Measurements from ENCODE around the gene DCST1. TPM values are rescaled to one million over a fixed set of nuclear protein-coding genes. Genes with fewer than 3 reads are reported as not detected.

Gene DCST1
- total and polyA plus RNA-seq, 2 of the 4 experiments (the other 2 are of a cell fraction) = not detected

- TF ChIP-seq MAZ (IDR thresholded peaks at IDR 0.05; ENCODE audit: borderline replicate concordance, low read depth, low read length) (no peak), FOS (IDR thresholded peaks at IDR 0.05; ENCODE audit: low read depth, low read length) (no peak), MAFK (IDR thresholded peaks at IDR 0.05; ENCODE audit: low read depth, low read length) (no peak)
Measured at GRCh38 chr1:155044812-155045657, 11.4 kb downstream of the DCST1 start (continued).

GRCh38 chr1:155048449-155049334 is 15.1 kb downstream of the DCST1 start:
- no TSS peak for BruUV-seq (replicated peaks)
- no peak overlapping the region for H3K9ac ChIP-seq (ENCODE audit: low read depth, low read length)
- H3K79me1 ChIP-seq (ENCODE audit: low read depth in 1 of 2, low read length in 2 of 2) = peaks cover 0 to 15% of the 10 kb centered on the region in 2 experiments; a peak in 2 of 4 replicates
- POLR2A ChIA-PET (ENCODE audit: unreplicated experiment) = no interaction called here
- H3K18ac ChIP-seq (ENCODE audit: low read depth, low read length) = no peak overlapping the region
- H4K5ac ChIP-seq (ENCODE audit: low read depth, low read length) = no peak overlapping the region
- TF ChIP-seq CTCF (conservative IDR thresholded peaks at IDR 0.05; ENCODE audit: low read depth, low read length) = no peak
- no peak for TF ChIP-seq RCOR1 (IDR thresholded peaks at IDR 0.05; ENCODE audit: insufficient replicate concordance, low read length)
- no peak overlapping the region for H3K4ac ChIP-seq (ENCODE audit: low read depth, low read length)
- H2BK5ac ChIP-seq (ENCODE audit: low read depth, low read length, poor library complexity, severe bottlenecking) = no peak overlapping the region
- CTCF ChIA-PET = interaction anchor here (0.9 to 2.3 kb wide), 2 partner anchors 13 to 36 kb away, joined by 4 to 6 read pairs; no protein-coding TSS in a partner anchor
- no peak overlapping the region; the same call in 1 of the 2 replicates for H2AK5ac ChIP-seq (ENCODE audit: low read depth, low read length)
- H3K4me1 ChIP-seq (ENCODE audit: control insufficient read depth, insufficient read depth, low read length) = peaks cover 13% of the 10 kb centered on the region
- H3K23ac ChIP-seq (ENCODE audit: low read depth, low read length) = no peak overlapping the region
- H3K4me2 ChIP-seq (ENCODE audit: low read depth, low read length) = no peak overlapping the region
- in situ Hi-C loops (cut with MboI; ENCODE audit: low sequenced_read_pairs) (no loop called here), intact Hi-C loops (cut with micrococcal nuclease) (no loop called here), dilution Hi-C loops (cut with HindIII; ENCODE audit: low sequenced_read_pairs, unreplicated experiment) (no loop called here)
- H3K56ac ChIP-seq (ENCODE audit: extremely low read depth, insufficient read depth, low read length) = no peak overlapping the region
- H2AK9ac ChIP-seq (replicated peaks; ENCODE audit: low read depth, low read length, poor library complexity) = no peak overlapping the region
- no peak overlapping the region for H2BK120ac ChIP-seq (ENCODE audit: low read depth, low read length)
- no peak overlapping the region for H2AFZ ChIP-seq (replicated peaks; ENCODE audit: low read length, poor library complexity)
- no peaks in the 10 kb centered on the region for H3K36me3 ChIP-seq (ENCODE audit: control insufficient read depth, insufficient read depth, low read length)
- peaks cover 9% of the 10 kb centered on the region; the same call in 1 of the 2 replicates for H3K9me1 ChIP-seq (ENCODE audit: insufficient read depth, low read length)
- no peaks in the 10 kb centered on the region for H3K27me3 ChIP-seq (ENCODE audit: control insufficient read depth, insufficient read depth, low read length)
- H4K91ac ChIP-seq (ENCODE audit: insufficient read depth, low read depth, low read length) = no peak overlapping the region
- WGBS, 2 experiments (ENCODE audit: extremely low coverage in 2 of 2, insufficient read length in 1 of 2) = 100% methylated on average over 1 of the region's 8 CpGs; no CpG with 5 or more reads in 1 of the 2 experiments
- no peaks in the 10 kb centered on the region for H3K9me3 ChIP-seq (ENCODE audit: control insufficient read depth, insufficient read depth, low read length)
- H3K27ac ChIP-seq (ENCODE audit: insufficient read depth, low read length) = no peak overlapping the region
- H2BK20ac ChIP-seq (ENCODE audit: low read depth, low read length) = no peak overlapping the region
- no peak for ATAC-seq (ENCODE audit: low read depth)
- H4K20me1 ChIP-seq (ENCODE audit: insufficient read depth, low read length) = no peaks in the 10 kb centered on the region; the same call in 1 of the 2 replicates
- no peak overlapping the region for H3K14ac ChIP-seq (replicated peaks; ENCODE audit: low read depth, low read length)
- no peak overlapping the region for H3K4me3 ChIP-seq (ENCODE audit: insufficient read depth, low read depth, low read length)
- no peak overlapping the region for H2BK15ac ChIP-seq (ENCODE audit: low read depth, low read length)
- DNase-seq = no peak
- no peak overlapping the region for H4K8ac ChIP-seq (ENCODE audit: low read depth in 2 of 2, low read length in 2 of 2)

All from IMR-90 (cell line).